ENCODE data around the gene RBP3. TPM values are rescaled to one million over a fixed set of nuclear protein-coding genes. Genes with fewer than 3 reads are reported as not detected.
A peak's percentile ranks its signal among the peaks of the same experiment; 100 is the strongest.

RBP3 gene
- polyA plus RNA-seq, 1 donor (not counting 4 experiments of a cell fraction or from before 2014, with no cell fraction given) = not detected

GRCh38 chr10:47406870-47407691, 58.9 kb downstream of the RBP3 start:
- peak overlapping the region; percentile 75 for H3K27ac ChIP-seq (ENCODE audit: control insufficient read depth, insufficient read depth, low read length)
- H2AFZ ChIP-seq (ENCODE audit: control insufficient read depth, low read length) = no peak overlapping the region
- no peaks in the 10 kb centered on the region for H3K27me3 ChIP-seq (ENCODE audit: control insufficient read depth, extremely low read depth, insufficient read depth, low read length)
- H3K36me3 ChIP-seq (ENCODE audit: control insufficient read depth in 2 of 2, extremely low read depth in 1 of 2, insufficient read depth in 2 of 2, low read length in 2 of 2) = no peaks in the 10 kb centered on the region
- no peak for FAIRE-seq
- no peaks in the 10 kb centered on the region for H3K9me3 ChIP-seq (ENCODE audit: control insufficient read depth, low read depth, low read length)
- H3K4me2 ChIP-seq (ENCODE audit: control insufficient read depth, extremely low read depth, insufficient read depth, low read depth, low read length) = peak overlapping the region; percentile 68
- TF ChIP-seq EZH2 (IDR thresholded peaks at IDR 0.05; ENCODE audit: low read length) = no peak
- no peak for TF ChIP-seq CTCF (optimal IDR thresholded peaks at IDR 0.05 in 1 of 3, IDR thresholded peaks at IDR 0.05 in 1 of 3, conservative IDR thresholded peaks at IDR 0.05 in 1 of 3; ENCODE audit: extremely low read depth in 1 of 3, insufficient read depth in 2 of 3, low read length in 3 of 3)
- peak overlapping the region; percentile 45 for H3K9ac ChIP-seq (ENCODE audit: control insufficient read depth, extremely low read depth, insufficient read depth, low read length)
- H3K9me1 ChIP-seq (ENCODE audit: control insufficient read depth, extremely low read depth, insufficient read depth, low read length) = no peaks in the 10 kb centered on the region
- DNase-seq (ENCODE audit: low read depth, low spot score) = peak; percentile 92
- dilution Hi-C loops (cut with MboI; ENCODE audit: extremely low pct_ligation_motif_present, low sequenced_read_pairs) = no loop called here
- no peaks in the 10 kb centered on the region for H3K79me2 ChIP-seq (ENCODE audit: control insufficient read depth, insufficient read depth, low read length)
- H4K20me1 ChIP-seq (ENCODE audit: control insufficient read depth, extremely low read depth, insufficient read depth, low read length) = no peaks in the 10 kb centered on the region
- peak overlapping the region in 1 of 3 experiments; percentile 21 for H3K4me3 ChIP-seq (ENCODE audit: control insufficient read depth in 2 of 3, extremely low read depth in 1 of 3, insufficient read depth in 2 of 3, low read depth in 1 of 3, low read length in 3 of 3)
- peaks cover 52% of the 10 kb centered on the region for H3K4me1 ChIP-seq (ENCODE audit: control insufficient read depth, extremely low read depth, insufficient read depth, low read length)

Other genes starting within 250 kb of the RBP3 start
- not detected in 3 replicates for gene GDF10, start 48.2 kb upstream of the RBP3 start, polyA plus RNA-seq
- gene GDF2, start 25.9 kb upstream of the RBP3 start, polyA plus RNA-seq = not detected in 3 replicates
- 1.2 to 1.4 TPM (median 1.4 TPM) in 3 replicates for gene ZNF488, start 35.9 kb downstream of the RBP3 start, polyA plus RNA-seq
- gene ANXA8, start 135.8 kb downstream of the RBP3 start, polyA plus RNA-seq = 799 to 1,190 TPM (median 820 TPM) in 3 replicates
- 3.9 to 23.2 TPM (median 10.6 TPM) in 3 replicates for gene FAM25G, start 143.3 kb downstream of the RBP3 start, polyA plus RNA-seq
- gene AGAP9, start 175.3 kb downstream of the RBP3 start, polyA plus RNA-seq = 3.5 to 7.3 TPM (median 6.5 TPM) in 3 replicates

All from keratinocyte (primary cell).